Endodermal cell (in vitro differentiated cells): ENCODE results near the gene F11R. TPM values are rescaled to one million over a fixed set of nuclear protein-coding genes. Genes with fewer than 3 reads are reported as not detected.

Experiments used
- DNase-seq: peaks from one replicate; pipeline ENCODE4 v3.0.0-alpha.2; 2017
- H3K27ac ChIP-seq: 2 replicates; pipeline ENCODE4 v1.5.1; 2013; ENCODE audit warnings: mild to moderate bottlenecking, low read depth, low read length, moderate library complexity
- H3K27me3 ChIP-seq: 2 replicates; pipeline ENCODE4 v1.6.1; 2013; ENCODE audit warnings: mild to moderate bottlenecking, low read length, moderate library complexity; ENCODE audit not compliant: insufficient read depth, control insufficient read depth, poor library complexity, severe bottlenecking
- H3K36me3 ChIP-seq: 2 replicates; pipeline ENCODE4 v1.7.0; 2013; ENCODE audit warnings: mild to moderate bottlenecking, low read length, moderate library complexity; ENCODE audit not compliant: control insufficient read depth, insufficient read depth
- H3K4me1 ChIP-seq: one replicate; pipeline ENCODE4 v1.7.0; 2013; ENCODE audit warnings: low read length; ENCODE audit not compliant: control insufficient read depth, insufficient read depth
- H3K4me3 ChIP-seq: 2 replicates; pipeline ENCODE4 v1.5.1; 2013; ENCODE audit warnings: mild to moderate bottlenecking, low read length, moderate library complexity
- H3K9ac ChIP-seq: 2 replicates; pipeline ENCODE4 v1.6.1; 2013; ENCODE audit warnings: mild to moderate bottlenecking, low read length, moderate library complexity; ENCODE audit not compliant: poor library complexity, severe bottlenecking; ENCODE audit errors: extremely low read depth
- H3K9me3 ChIP-seq: 2 replicates; pipeline ENCODE4 v1.6.1; 2013; ENCODE audit warnings: mild to moderate bottlenecking, low read length, moderate library complexity; ENCODE audit not compliant: control insufficient read depth
- H3K27ac Mint-ChIP-seq: 2 replicates; pipeline ENCODE4 v1.8.0; 2020; ENCODE audit warnings: mixed read lengths
- H3K27me3 Mint-ChIP-seq: 2 replicates; pipeline ENCODE4 v1.8.0; 2021; ENCODE audit warnings: mild to moderate bottlenecking, mixed read lengths; ENCODE audit not compliant: insufficient read depth
- H3K36me3 Mint-ChIP-seq: 2 replicates; pipeline ENCODE4 v1.8.0; 2020; ENCODE audit warnings: low read depth, mixed read lengths
- H3K4me1 Mint-ChIP-seq: 2 replicates; pipeline ENCODE4 v1.8.0; 2020; ENCODE audit warnings: mixed read lengths
- H3K4me3 Mint-ChIP-seq: 2 replicates; pipeline ENCODE4 v1.8.0; 2020; ENCODE audit warnings: mild to moderate bottlenecking, moderate library complexity, mixed read lengths
- H3K9me3 Mint-ChIP-seq: 2 replicates; pipeline ENCODE4 v1.8.0; 2020; ENCODE audit warnings: mild to moderate bottlenecking, mixed read lengths
- WGBS, 2 experiments: methylation state at CpG; one replicate each; pipeline versions ENCODE4 v1.1.5 to v1.1.7; 2013; ENCODE audit warnings: missing lambda C conversion rate in 2 of 2, mixed read lengths in 1 of 2; ENCODE audit not compliant: insufficient coverage in 1 of 2, insufficient read length in 1 of 2; 5-methylcytosine and 5-hydroxymethylcytosine counted together
- total RNA-seq, 2 donors: library from RNA; stranded (reverse); fragmentation: NEBNext Ultra II Directional in 1 of 2; extraction: Animal tissue kit (Norgen Biotek cat#: 25700) in 1 of 2; gene quantifications; 2 replicates in 1 of 2; 3 replicates in 1 of 2; pipeline ENCODE4 v1.2.1, GENCODE V29; 2021
- TF ChIP-seq, protein P1 (sequence below): fragments of 200-600 bp; sonication (generic); conservative IDR thresholded peaks from 2 replicates; pipeline ENCODE4 v1.5.0; 2021; ENCODE audit warnings: antibody characterized with exemption, mild to moderate bottlenecking

The F11R gene
- total RNA-seq, 2 donors from 2014 or later = 190 to 226 TPM

DNA sequence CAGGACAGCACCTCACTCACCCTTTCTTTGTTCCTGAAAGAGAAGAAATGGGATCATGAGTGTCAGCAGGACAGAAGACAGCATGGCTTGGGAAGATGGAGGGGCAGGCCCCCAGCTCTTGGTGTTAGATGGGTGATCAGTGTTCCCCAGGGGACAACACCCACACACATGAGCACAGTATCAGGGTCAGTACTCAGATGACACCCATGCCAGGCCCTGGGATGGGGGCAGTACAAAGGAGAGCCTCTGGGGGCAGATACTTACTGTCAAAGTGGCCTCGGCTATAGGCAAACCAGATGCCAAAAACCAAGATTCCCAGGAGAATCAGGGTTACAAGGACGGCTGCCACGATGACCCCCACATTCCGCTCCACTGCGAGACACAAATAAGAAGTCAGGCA lies 21.6 kb downstream of the F11R start:
- Histone ChIP-seq H3K4me3 (no peak overlapping the region), H3K9me3 (no peaks in the 10 kb centered on the region), H3K27ac (no peak overlapping the region), H3K27me3 (no peaks in the 10 kb centered on the region), H3K9ac (no peak overlapping the region), H3K36me3 (peaks cover 76% of the 10 kb centered on the region), H3K4me1 (no peaks in the 10 kb centered on the region)
- H3K9me3 Mint-ChIP-seq = no peaks in the 10 kb centered on the region
- TF ChIP-seq, protein P1, sequence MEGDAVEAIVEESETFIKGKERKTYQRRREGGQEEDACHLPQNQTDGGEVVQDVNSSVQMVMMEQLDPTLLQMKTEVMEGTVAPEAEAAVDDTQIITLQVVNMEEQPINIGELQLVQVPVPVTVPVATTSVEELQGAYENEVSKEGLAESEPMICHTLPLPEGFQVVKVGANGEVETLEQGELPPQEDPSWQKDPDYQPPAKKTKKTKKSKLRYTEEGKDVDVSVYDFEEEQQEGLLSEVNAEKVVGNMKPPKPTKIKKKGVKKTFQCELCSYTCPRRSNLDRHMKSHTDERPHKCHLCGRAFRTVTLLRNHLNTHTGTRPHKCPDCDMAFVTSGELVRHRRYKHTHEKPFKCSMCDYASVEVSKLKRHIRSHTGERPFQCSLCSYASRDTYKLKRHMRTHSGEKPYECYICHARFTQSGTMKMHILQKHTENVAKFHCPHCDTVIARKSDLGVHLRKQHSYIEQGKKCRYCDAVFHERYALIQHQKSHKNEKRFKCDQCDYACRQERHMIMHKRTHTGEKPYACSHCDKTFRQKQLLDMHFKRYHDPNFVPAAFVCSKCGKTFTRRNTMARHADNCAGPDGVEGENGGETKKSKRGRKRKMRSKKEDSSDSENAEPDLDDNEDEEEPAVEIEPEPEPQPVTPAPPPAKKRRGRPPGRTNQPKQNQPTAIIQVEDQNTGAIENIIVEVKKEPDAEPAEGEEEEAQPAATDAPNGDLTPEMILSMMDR = peak; percentile 36
- 94 to 95% methylated on average over 5 of the region's 5 CpGs for WGBS, 2 experiments
- H3K36me3 Mint-ChIP-seq = peaks cover 73% of the 10 kb centered on the region
- no peak overlapping the region for H3K4me3 Mint-ChIP-seq
- H3K27ac Mint-ChIP-seq = peak overlapping the region; percentile 55
- no peaks in the 10 kb centered on the region for H3K27me3 Mint-ChIP-seq
- H3K4me1 Mint-ChIP-seq = peaks cover 24% of the 10 kb centered on the region
- no peak for DNase-seq

DNA sequence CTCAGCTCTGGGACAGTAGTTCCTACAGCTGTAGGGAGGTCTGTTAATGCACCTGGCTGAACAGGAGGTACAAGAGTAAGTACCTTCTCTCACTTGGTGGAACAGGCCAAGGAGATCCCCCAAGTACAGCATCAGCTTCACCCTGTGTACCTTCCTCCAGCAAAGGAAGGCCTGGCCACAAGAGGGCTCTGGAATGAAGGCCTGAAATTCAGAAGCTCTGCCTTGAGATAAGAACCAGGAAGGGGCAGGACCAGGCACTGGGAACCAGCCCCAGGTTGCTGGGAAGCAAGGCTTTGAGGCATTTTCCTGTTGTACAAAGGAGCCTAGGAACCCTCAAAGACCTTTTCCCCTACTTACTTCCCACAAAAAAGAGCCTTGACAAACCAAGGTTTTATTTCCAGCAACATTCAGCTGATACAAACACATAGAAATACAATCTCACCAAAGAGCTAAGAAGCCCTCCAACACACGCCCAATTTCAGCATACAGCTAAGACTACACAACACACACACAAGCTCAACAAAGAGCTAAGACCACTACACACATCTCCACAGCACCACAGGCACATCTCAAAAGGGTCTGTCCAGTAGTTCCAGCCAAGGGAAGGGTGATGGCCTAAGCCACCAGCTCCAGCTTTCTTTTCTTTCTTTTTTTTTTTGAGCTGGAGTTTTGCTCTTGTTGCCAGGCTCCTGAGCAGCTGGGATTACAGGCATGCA lies 23.5 kb downstream of the F11R start:
- Mint-ChIP-seq H3K4me1 (peaks cover 24% of the 10 kb centered on the region), H3K4me3 (no peak overlapping the region), H3K36me3 (peaks cover 79% of the 10 kb centered on the region), H3K27ac (peak overlapping the region; percentile 84), H3K27me3 (no peaks in the 10 kb centered on the region), H3K9me3 (no peaks in the 10 kb centered on the region)
- H3K36me3 ChIP-seq = peaks cover 77% of the 10 kb centered on the region
- H3K9me3 ChIP-seq = no peaks in the 10 kb centered on the region
- no peak overlapping the region for H3K27ac ChIP-seq
- TF ChIP-seq, protein P1 = peak; percentile 85
- no peak overlapping the region for H3K4me3 ChIP-seq
- WGBS, 2 experiments = 97% methylated on average over 1 of the region's 1 CpG; no CpG with 5 or more reads in 1 of the 2 experiments
- no peaks in the 10 kb centered on the region for H3K4me1 ChIP-seq
- no peaks in the 10 kb centered on the region for H3K27me3 ChIP-seq
- no peak overlapping the region for H3K9ac ChIP-seq
- DNase-seq = peak; percentile 89

DNA sequence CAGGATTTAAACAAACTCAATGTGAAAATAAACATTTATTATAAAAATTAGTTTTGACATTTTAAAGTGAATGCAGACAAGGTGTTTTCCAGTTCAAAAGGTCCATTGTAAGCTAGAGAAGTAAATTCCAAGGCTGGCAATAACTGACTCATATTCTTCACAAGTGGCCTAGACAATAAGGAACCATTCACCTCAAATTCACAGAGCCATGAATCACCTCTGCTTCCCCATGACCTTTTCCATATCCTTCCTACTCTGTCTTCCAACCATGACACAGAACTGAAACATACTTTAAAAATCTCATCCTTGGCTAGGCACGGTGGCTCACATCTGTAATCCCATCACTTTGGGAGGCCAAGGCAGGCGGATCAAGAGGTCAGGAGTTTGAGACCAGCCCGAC lies 24.8 kb downstream of the F11R start:
- no peak overlapping the region for H3K4me3 Mint-ChIP-seq
- H3K27ac ChIP-seq = no peak overlapping the region

More for the DNA sequence above, 24.8 kb downstream of the F11R start:
- Histone ChIP-seq H3K27me3 (no peaks in the 10 kb centered on the region), H3K4me3 (no peak overlapping the region), H3K4me1 (no peaks in the 10 kb centered on the region), H3K36me3 (peaks cover 70% of the 10 kb centered on the region), H3K9me3 (no peaks in the 10 kb centered on the region), H3K9ac (no peak overlapping the region)
- Mint-ChIP-seq H3K27ac (no peak overlapping the region), H3K9me3 (no peaks in the 10 kb centered on the region), H3K27me3 (no peaks in the 10 kb centered on the region), H3K4me1 (peaks cover 24% of the 10 kb centered on the region), H3K36me3 (peaks cover 70% of the 10 kb centered on the region)
- TF ChIP-seq, protein P1 = no peak
- DNase-seq = no peak
- 90 to 97% methylated on average over 2 to 3 of the region's 3 CpGs for WGBS, 2 experiments
